Measurements from ENCODE around the gene SPAG16.

DNA sequence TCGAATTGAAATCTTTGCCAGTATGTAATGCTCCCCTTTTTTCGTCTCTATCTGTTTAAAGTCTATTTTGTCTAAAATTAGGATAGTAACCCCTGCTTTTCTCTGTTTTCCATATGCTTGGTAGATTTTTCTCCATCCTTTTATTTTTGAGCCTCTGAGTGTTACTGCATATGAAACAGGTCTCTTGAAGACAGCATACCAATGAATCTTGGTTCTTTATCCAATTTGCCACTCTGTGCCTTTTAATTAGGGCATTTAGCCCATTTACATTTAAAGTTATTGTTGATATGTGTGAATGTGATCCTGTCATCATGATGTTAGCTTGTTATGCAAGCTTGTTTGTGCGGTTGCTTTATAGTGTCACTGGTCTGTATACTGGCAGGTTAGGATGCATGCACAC lies 635.8 kb downstream of the SPAG16 start:
- no peak for TF ChIP-seq CTCF (IDR thresholded peaks at IDR 0.05)
- TF ChIP-seq E2F6 (IDR thresholded peaks at IDR 0.05; ENCODE audit: borderline replicate concordance, low read depth) = no peak
- no peak for TF ChIP-seq JUN (IDR thresholded peaks at IDR 0.05)
- TF ChIP-seq ZSCAN20 (CRISPR knock-in tag; IDR thresholded peaks at IDR 0.05) = no peak
- TF ChIP-seq MAZ (IDR thresholded peaks at IDR 0.05; ENCODE audit: borderline replicate concordance, low read depth, low read length) = no peak
- no peak for TF ChIP-seq TFCP2L1 (CRISPR knock-in tag; IDR thresholded peaks at IDR 0.05)
- TF ChIP-seq USF2 (IDR thresholded peaks at IDR 0.05) = no peak
- no peak for TF ChIP-seq KDM1A (IDR thresholded peaks at IDR 0.05; ENCODE audit: low read depth)
- no peak for TF ChIP-seq FOSL2 (IDR thresholded peaks at IDR 0.05)
- TF ChIP-seq FOSL2 (CRISPR knock-in tag; IDR thresholded peaks at IDR 0.05) = no peak
- no peak for TF ChIP-seq TP53 (CRISPR knock-in tag; IDR thresholded peaks at IDR 0.05)

Data from A549 (cell line).